Right renal pelvis (tissue), 4 donors: Measurements from ENCODE around the gene RIOX2. TPM values are rescaled to one million over a fixed set of nuclear protein-coding genes. Genes with fewer than 3 reads are reported as not detected.
A peak's percentile ranks its signal among the peaks of the same experiment; 100 is the strongest.
"Not testable (repeated sequence)": the region's sequence is repeated elsewhere in the genome, so short reads cannot be mapped to it uniquely, and the experiment has no call there.

Source experiments
- DNase-seq, 4 donors: peaks; one replicate each; pipeline ENCODE4 v3.0.0-alpha.2; 2013; ENCODE audit warnings: low read depth in 4 of 4, low spot score in 3 of 4, missing footprints in 1 of 4
- polyA plus RNA-seq, 4 donors: library from polyadenylated mRNA; unstranded; fragments of 120-200 nt; gene quantifications; one replicate each; pipeline ENCODE4 v1.2.1, GENCODE V29; 2013; ENCODE audit not compliant: insufficient read length in 4 of 4

The RIOX2 gene
- 10 to 100 TPM; 35.1 to 50.3 (median 45.8) TPM for polyA plus RNA-seq

GRCh38 chr3:97971679-97972567 is at the start of gene RIOX2:
Gene RIOX2 (minus strand): TSS chr3:97972431. CDS start chr3:97967593, 4,838 bp downstream.
- DNase-seq, result peak in 3 of 4 donors; percentile 18 to 37 (median 27)

GRCh38 chr3:98020412-98020811 is 48.2 kb upstream of the RIOX2 start:
- no peak for DNase-seq

DNA sequence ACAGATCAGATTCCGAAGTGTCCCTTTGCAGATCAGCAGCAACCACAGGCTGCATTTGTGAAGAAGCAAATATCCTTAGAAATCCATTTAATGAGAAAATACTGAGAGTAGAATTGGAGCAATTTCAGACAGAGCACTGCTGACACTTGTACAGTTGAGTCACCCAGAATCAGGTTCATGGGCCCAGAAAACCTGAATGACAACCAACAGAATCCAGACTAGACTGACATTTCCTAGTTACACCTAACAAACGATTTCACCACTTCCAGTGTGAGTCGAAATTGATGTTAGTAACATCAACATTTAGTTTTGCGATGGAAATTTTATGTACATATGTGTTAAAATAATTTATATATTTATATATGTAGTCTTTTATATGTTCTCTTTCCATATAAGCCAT is 46.1 kb upstream of the RIOX2 start:
- DNase-seq, result no peak

DNA sequence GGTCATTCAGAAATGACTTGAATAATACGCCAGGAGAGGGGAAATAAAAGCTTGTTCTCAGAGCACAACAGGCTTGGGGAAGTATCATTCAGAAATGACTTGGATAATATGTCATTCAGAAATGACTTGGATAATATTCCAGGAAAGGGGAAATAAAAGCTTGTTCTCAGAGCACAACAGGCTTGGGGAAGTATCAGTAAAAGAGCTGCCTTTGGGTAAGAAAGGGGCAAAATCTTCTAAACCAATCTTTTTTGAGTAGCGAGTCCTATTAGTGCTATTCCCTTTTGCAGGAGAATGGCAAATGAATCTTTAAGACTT is 42.0 kb upstream of the RIOX2 start:
- DNase-seq, result no peak

- no peak for DNase-seq
Measured at GRCh38 chr3:98013411-98014267, 41.4 kb upstream of the RIOX2 start.

DNA sequence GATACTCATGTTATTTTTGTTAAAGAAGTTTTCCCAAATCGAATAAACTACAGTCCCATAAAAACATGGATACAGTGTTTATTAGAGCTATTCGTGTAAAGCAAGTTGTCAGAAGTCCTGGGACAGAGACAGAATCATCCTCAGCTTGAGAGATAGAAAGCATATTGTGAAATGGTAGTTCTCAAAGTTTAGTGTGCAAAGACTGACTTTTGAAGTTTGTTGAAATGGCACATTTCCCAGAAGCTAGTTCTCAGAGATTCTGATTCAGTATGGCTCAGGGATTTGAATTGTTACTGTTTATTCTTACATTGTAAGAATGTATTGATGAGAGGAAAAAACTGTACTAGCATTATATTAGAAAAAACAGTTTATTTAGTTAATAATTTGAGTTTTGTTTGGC is 40.7 kb upstream of the RIOX2 start:
- no peak for DNase-seq

DNA sequence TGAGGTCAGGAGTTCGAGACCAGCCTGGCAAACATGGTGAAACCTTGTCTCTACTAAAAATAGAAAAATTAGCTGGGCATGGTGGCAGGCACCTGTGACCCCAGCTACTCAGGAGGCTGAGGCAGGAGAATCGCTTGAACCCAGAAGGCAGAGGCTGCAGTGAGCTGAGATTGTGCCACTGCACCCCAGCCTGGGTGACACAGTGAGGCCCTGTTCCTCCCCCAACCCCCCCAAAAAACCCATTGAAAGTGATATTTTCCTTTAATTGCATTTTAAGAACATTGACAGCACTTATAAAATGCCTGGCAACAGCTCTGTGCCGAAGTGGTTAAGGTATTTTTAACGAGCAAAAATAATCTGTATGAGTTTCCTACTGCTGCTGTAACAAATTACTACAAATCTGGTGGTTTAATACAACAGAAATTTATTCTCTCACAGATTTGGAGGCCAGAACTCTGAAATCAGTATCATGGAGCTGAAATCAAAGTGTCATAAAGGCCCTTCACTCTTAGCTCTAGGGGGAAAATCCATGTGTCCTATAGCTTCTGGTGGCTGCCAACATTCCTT is 38.7 kb upstream of the RIOX2 start:
- DNase-seq, result not testable (repeated sequence)

DNA sequence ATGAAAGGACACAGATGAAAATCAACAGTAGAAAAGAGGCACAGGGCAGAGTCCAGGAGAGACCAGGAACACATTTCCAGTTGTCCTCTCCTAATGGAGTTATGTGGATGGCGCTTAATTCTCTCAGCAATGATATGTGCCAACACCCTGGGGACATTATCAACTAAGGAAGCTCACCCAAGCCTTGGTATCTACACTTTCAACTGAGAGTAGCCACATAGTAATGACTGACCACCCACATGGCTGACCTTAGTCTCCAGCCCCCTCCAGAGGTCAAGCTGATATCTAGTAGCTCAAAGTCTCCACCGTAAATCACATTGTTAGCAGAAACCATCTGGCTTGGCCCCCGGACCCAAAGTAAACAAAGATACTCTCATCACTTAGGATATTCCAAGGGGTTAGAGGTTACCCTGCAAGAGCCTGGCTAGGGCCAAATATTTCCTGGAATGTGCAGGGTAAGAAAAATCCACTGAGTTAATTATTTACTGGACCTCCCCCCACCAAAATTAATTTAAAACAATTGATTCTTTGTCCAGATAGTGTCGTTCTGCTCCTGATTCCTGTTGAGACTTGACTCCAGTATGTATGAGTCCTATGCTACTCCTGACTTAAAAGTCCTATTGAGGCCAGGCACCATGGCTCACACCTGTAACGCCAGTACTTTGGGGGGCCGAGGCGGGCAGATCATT is 38.1 kb upstream of the RIOX2 start:
- no peak for DNase-seq

DNA sequence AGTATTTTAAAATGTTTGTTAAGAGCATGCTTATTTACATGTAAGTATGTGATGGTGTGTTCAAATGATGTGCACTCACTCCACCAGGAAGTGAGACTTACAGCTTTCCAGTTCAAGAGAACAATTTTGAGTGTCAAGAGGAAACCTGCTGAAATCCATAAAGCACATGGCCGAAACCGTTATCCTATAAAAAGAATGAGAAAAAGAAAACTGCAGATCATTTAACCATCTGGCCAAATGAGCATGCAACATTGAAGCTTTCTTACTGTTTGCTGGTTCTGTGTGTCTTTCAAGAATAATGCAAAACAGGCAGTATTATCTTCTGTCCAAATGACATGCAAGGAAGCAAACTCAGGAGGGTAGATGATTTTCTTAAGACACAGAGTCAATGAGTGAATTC is 36.6 kb upstream of the RIOX2 start:
- no peak for DNase-seq

DNA sequence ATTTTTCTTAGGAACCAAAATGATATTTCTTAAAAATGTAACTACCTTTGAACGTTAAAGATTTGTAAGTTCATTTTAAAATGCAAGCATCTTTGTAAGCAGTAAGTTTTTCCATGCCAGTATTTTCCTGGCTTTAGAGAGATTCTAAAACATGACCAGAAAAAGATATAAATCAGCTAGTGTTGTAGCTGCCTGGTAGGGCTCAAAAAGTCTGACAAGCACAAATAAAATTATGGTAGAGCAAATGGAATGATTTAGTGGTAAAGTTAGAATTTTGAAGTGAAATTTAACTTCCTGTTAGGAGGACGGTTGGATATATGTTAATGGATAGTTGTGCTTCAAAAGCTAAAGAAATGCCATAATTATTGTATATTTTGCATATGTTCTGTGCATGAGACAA is 33.2 kb upstream of the RIOX2 start:
- DNase-seq, result no peak

GRCh38 chr3:98004721-98005120 is 32.5 kb upstream of the RIOX2 start:
- DNase-seq, result no peak

DNA sequence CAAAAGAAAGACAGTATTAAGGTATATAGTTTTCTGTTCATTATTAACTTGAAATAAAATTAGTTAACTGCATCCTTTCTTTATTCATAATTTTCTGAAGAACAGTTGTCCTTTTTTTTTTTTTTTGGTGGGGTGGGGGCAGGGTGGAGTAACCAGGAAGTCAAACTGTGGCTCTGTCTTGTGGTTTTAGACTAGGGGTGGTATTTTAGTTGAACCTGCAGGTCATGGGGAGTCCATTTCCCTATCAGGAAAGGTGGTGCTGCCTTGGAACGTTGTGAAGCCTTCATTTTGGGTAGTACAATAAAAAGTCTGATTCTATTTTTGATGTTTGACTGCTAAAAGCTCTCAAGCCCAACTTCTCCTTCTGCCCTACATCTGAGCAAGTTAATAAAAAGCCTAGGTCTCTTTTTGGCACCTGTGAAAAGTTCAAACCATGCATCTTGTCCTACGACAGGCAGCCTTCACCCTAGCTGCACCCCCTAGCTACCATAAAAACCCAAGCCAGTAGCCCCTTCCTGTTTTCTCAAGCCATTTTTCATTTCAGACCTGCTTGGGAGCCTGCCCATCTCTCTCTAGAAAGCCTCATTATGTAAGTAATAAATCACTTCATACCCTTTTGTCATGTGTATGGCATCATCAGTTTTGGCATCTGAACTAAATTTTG is 31.2 kb upstream of the RIOX2 start:
- no peak for DNase-seq

DNA sequence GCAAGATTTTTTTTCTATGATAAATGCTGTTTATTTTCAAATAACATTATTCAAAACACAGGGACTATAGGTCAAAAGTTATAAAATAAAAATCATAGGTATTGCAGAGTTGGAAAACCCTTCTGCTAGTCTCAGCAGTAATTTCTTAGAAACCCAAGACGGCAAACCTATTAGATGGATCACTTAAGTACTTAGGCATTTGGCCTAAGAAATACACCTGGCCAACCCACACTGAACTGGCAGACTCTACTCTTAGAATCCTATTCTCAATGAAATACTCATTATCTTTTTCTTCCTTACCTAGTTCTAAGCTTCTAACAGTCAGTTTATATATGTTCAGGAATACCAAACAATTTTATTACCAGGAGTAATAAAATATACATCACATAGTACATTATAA is 30.5 kb upstream of the RIOX2 start:
- DNase-seq, result no peak

- DNase-seq, result no peak
Measured at GRCh38 chr3:97999994-98000393, 27.8 kb upstream of the RIOX2 start.

GRCh38 chr3:97999103-97999502 is 26.9 kb upstream of the RIOX2 start:
- no peak for DNase-seq

- no peak for DNase-seq
Measured at GRCh38 chr3:97996988-97997387, 24.8 kb upstream of the RIOX2 start.

DNA sequence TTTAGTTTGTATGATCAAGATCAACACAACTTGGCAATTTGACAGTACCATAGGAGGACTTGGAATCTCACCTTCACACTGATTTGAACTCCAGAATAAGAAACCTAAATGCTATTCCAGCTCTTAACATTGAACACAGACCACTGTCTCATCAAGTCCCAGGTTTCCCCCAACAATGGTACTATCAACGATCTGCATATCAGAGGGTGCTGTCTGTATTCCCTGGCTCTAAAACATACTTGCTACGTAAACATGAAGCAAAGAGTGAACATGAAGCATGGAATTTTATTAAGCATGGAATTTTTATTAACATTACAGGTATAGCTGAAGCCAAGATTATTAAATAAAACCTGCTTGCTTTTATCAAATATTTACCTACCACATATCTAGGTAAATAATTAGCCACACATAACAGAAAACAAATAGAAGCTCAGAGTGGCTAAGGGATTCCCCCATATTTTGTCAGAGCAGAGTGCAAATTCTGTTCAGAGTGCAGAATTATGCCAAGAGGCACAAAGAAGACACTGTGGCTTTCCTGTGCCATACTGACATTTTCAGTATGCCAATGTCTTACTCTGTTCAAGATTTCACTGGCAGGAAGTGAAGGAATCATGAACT is 22.2 kb upstream of the RIOX2 start:
- no peak for DNase-seq

GRCh38 chr3:97993526-97993925 is 21.3 kb upstream of the RIOX2 start:
- no peak for DNase-seq

DNA sequence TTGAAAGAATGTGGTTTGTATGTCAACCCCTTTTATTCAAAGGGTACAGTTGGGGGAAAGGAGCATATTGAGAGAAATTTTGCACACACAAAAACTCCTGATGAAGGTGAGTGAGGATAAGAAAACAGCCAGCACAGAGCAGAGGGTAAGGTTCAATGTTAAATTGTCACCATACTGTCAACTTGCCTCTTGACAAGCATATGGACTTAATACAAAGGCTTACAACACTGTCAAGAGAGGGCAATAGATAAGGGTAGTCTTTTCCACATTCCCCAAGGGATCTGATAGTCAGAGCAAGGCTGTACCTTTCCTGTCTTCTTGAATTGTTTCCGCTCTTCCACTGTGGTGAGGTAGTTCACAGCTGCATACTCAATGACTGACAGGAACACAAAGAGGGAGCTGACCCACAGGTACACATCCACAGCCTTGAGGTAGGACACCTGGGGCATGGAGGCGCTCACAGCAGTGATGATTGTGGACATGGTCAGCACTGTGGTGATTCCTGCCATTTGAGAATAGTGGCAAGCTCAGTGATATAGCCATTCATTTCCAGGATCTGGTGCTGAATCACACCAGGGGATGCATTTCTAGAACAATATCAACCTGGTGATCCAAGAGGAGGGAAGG is 20.4 kb upstream of the RIOX2 start:
- no peak for DNase-seq
